Measurements from ENCODE around the gene MCM9.

- TF ChIP-seq CTCF (IDR thresholded peaks at IDR 0.05), result no peak
- no peak for TF ChIP-seq POLR2A (IDR thresholded peaks at IDR 0.05)
Observed at GRCh38 chr6:118918329-118918725, 16.6 kb downstream of the MCM9 start.

All from body of pancreas (tissue), 4 donors.